GM23338 (cell line): ENCODE results near the gene FLNB. TPM values are rescaled to one million over a fixed set of nuclear protein-coding genes. Genes with fewer than 3 reads are reported as not detected.

Experiments
- ATAC-seq: fragments of 200-7000 bp; cut with Tn5 transposase; 3 replicates; pipeline ENCODE4 v1.9.1; 2020
- DNase-seq: peaks from one replicate; pipeline ENCODE4 v3.0.0-alpha.2; 2015; ENCODE audit warnings: low spot score
- H2AFZ ChIP-seq: fragments of 200-600 bp; sonication (generic); 2 replicates; pipeline ENCODE4 v1.8.0; 2016; ENCODE audit warnings: antibody characterized with exemption, mild to moderate bottlenecking, moderate library complexity
- H3F3A ChIP-seq: fragments of 200-600 bp; sonication (generic); replicated peaks from 2 replicates; pipeline ENCODE4 v1.8.0; 2017; ENCODE audit warnings: antibody characterized with exemption, mixed run types, low read depth
- H3K27ac ChIP-seq: fragments of 200-600 bp; sonication (generic); 2 replicates; pipeline ENCODE4 v1.6.1; 2016; ENCODE audit warnings: low read depth
- H3K27me3 ChIP-seq: fragments of 200-600 bp; sonication (generic); 2 replicates; pipeline ENCODE4 v1.8.0; 2016; ENCODE audit warnings: mild to moderate bottlenecking, mixed run types, moderate library complexity; ENCODE audit not compliant: insufficient read depth
- H3K36me3 ChIP-seq: fragments of 200-600 bp; sonication (generic); 2 replicates; pipeline ENCODE4 v1.8.0; 2016; ENCODE audit warnings: mild to moderate bottlenecking; ENCODE audit not compliant: insufficient read depth
- H3K4me1 ChIP-seq: fragments of 200-600 bp; sonication (generic); 2 replicates; pipeline ENCODE4 v1.8.0; 2016; ENCODE audit warnings: mild to moderate bottlenecking, moderate library complexity; ENCODE audit not compliant: insufficient read depth
- H3K4me2 ChIP-seq: fragments of 200-600 bp; sonication (generic); 2 replicates; pipeline ENCODE4 v1.7.1; 2017; ENCODE audit warnings: mixed run types
- H3K4me3 ChIP-seq: fragments of 200-600 bp; sonication (generic); 2 replicates; pipeline ENCODE4 v1.6.1; 2016; ENCODE audit warnings: mixed run types
- H3K79me2 ChIP-seq: fragments of 200-600 bp; sonication (generic); replicated peaks from 2 replicates; pipeline ENCODE4 v1.8.0; 2017; ENCODE audit warnings: mild to moderate bottlenecking; ENCODE audit not compliant: insufficient read depth
- H3K9me2 ChIP-seq: fragments of 200-600 bp; sonication (generic); 2 replicates; pipeline ENCODE4 v1.8.0; 2017; ENCODE audit not compliant: insufficient read depth
- H4K20me1 ChIP-seq: fragments of 200-600 bp; sonication (generic); replicated peaks from 2 replicates; pipeline ENCODE4 v1.8.0; 2017; ENCODE audit warnings: mild to moderate bottlenecking; ENCODE audit not compliant: insufficient read depth
- H3K27ac Mint-ChIP-seq: 2 replicates; pipeline ENCODE4 v1.8.0; 2020; ENCODE audit warnings: inconsistent platforms, mild to moderate bottlenecking, moderate library complexity, mixed read lengths
- H3K27me3 Mint-ChIP-seq: 3 replicates; pipeline ENCODE4 v1.8.0; 2022; ENCODE audit warnings: low read depth, mild to moderate bottlenecking, moderate library complexity, mixed read lengths, inconsistent platforms; ENCODE audit not compliant: insufficient read depth, poor library complexity
- H3K36me3 Mint-ChIP-seq: 3 replicates; pipeline ENCODE4 v1.8.0; 2021; ENCODE audit warnings: low read depth, mild to moderate bottlenecking, inconsistent platforms, moderate library complexity, mixed read lengths
- H3K4me1 Mint-ChIP-seq: 3 replicates; pipeline ENCODE4 v1.8.0; 2020; ENCODE audit warnings: mild to moderate bottlenecking, inconsistent platforms, mixed read lengths
- H3K4me3 Mint-ChIP-seq: 3 replicates; pipeline ENCODE4 v1.8.0; 2021; ENCODE audit warnings: moderate library complexity, mild to moderate bottlenecking, inconsistent platforms, mixed read lengths
- H3K9me3 Mint-ChIP-seq: 3 replicates; pipeline ENCODE4 v1.8.0; 2020; ENCODE audit warnings: moderate library complexity, mild to moderate bottlenecking, inconsistent platforms, mixed read lengths
- CREB1 ChIP-seq: fragments of 250-450 bp; sonication (Bioruptor Pico); IDR thresholded peaks from 2 replicates; pipeline ENCODE4 v1.5.0; 2020; ENCODE audit warnings: low read depth, mild to moderate bottlenecking, moderate library complexity
- EZH2 ChIP-seq: fragments of 200-600 bp; sonication (generic); IDR thresholded peaks from one replicate; pipeline ENCODE4 v1.8.0; 2017; ENCODE audit warnings: antibody characterized with exemption, mild to moderate bottlenecking, low read depth; ENCODE audit not compliant: unreplicated experiment
- EZH2phosphoT487 ChIP-seq: fragments of 200-600 bp; sonication (generic); IDR thresholded peaks from one replicate; pipeline ENCODE4 v1.8.1; 2018; ENCODE audit warnings: antibody characterized with exemption; ENCODE audit not compliant: unreplicated experiment
- JUNB ChIP-seq: IDR thresholded peaks from one replicate; pipeline ENCODE4 v1.6.1; 2016; ENCODE audit warnings: antibody characterized with exemption; ENCODE audit not compliant: unreplicated experiment
- NANOG ChIP-seq: IDR thresholded peaks from 2 replicates; pipeline ENCODE4 v1.6.1; 2016; ENCODE audit warnings: antibody characterized with exemption, borderline replicate concordance
- POLR2AphosphoS5 ChIP-seq: IDR thresholded peaks from 2 replicates; pipeline ENCODE4 v1.6.1; 2016; ENCODE audit warnings: antibody characterized with exemption, low read depth
- STAT1 ChIP-seq: IDR thresholded peaks from one replicate; pipeline ENCODE4 v1.6.1; 2016; ENCODE audit warnings: antibody characterized with exemption; ENCODE audit not compliant: unreplicated experiment
- ZNF114 ChIP-seq: fragments of 250-450 bp; sonication (Bioruptor Pico); IDR thresholded peaks from 2 replicates; pipeline ENCODE4 v1.5.0; 2020; ENCODE audit warnings: mild to moderate bottlenecking, moderate library complexity
- ZNF331 ChIP-seq: fragments of 250-450 bp; sonication (Bioruptor Pico); IDR thresholded peaks from 2 replicates; pipeline ENCODE4 v1.5.0; 2020; ENCODE audit warnings: low read depth, mild to moderate bottlenecking, moderate library complexity
- polyA plus RNA-seq: library from polyadenylated mRNA; unstranded; fragments of >200 nt; fragmentation: Nextera tagmentation; extraction: Ambion mirVana; gene quantifications from 2 replicates; pipeline ENCODE4 v1.2.1, GENCODE V29; 2016
- total RNA-seq: library from RNA; depleted of rRNA; stranded (reverse); fragments of >200 nt; shearing (Covaris generic); gene quantifications from 2 replicates; pipeline ENCODE4 v1.2.3, GENCODE V29; 2014
- TF ChIP-seq, protein P1 (sequence below): fragments of 250-450 bp; sonication (Bioruptor Pico); IDR thresholded peaks from 2 replicates; pipeline ENCODE4 v1.5.0; 2020; ENCODE audit warnings: mild to moderate bottlenecking, moderate library complexity
- TF ChIP-seq, protein P2 (sequence below), 2 experiments: fragments of 200-600 bp in 1 of 2; sonication (generic) in 1 of 2; conservative IDR thresholded peaks; 2 replicates each; pipeline versions ENCODE4 v1.5.1 to v1.6.1; 2016 to 2017; ENCODE audit warnings: antibody characterized with exemption in 2 of 2, low read depth in 2 of 2, mild to moderate bottlenecking in 2 of 2, moderate library complexity in 1 of 2
- TF ChIP-seq, protein P3 (sequence below): IDR thresholded peaks from one replicate; pipeline ENCODE4 v1.6.1; 2018; ENCODE audit warnings: antibody characterized with exemption; ENCODE audit not compliant: unreplicated experiment
- TF ChIP-seq, protein P4 (sequence below): IDR thresholded peaks from 2 replicates; pipeline ENCODE4 v1.6.1; 2016; ENCODE audit warnings: antibody characterized with exemption

The FLNB gene
- total and polyA plus RNA-seq, 2 experiments from 2014 or later: 39.7 to 179 TPM

DNA sequence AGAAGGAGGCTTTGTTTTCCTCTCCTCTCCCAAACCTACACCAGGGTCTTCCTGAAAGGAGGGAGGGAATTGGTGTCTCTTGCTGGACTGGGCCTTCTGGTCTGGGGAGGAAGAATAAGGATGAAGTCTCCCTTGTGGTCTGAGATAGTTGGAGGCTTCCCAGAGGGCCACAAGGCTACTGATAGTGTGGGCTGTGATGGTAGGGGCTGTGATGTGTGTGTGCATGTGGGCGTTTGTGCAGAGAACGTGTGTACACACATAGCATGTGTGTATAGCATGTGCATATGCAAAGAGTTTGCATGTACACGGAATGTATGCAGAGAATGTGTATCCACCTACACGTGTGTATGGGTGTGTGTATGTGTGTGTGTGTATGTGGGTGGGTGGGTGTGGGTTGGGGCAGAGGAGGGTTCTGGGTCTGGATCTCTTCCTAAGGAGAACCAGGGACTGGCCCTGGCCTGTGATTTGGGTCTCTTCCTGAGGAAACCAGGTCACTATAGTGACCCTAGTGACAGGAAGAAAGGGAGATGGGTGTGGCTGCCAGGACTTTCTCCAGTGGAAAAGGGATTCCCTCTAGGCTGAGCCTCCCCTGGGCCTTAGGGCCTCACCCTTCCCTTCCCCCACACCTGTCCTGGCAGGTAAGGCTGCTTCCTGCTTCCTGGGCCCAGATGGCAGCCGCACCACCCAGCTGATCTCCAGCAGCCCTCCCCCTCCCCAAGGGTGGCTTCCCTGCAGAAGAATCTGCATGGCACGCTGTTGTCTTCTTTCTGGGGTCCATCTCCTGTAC lies 1.7 kb downstream of the FLNB start:
- Histone ChIP-seq H3K4me1 (peaks cover 46% of the 10 kb centered on the region), H2AFZ (no peak overlapping the region), H4K20me1 (peaks cover 26% of the 10 kb centered on the region), H3K27ac (no peak overlapping the region; the same call in 1 of the 2 replicates), H3K4me2 (peak overlapping the region; percentile 96), H3F3A (no peaks in the 10 kb centered on the region), H3K9me2 (no peaks in the 10 kb centered on the region), H3K4me3 (peak overlapping the region; percentile 100), H3K27me3 (no peaks in the 10 kb centered on the region), H3K79me2 (peaks cover 67% of the 10 kb centered on the region), H3K36me3 (no peaks in the 10 kb centered on the region)
- Mint-ChIP-seq H3K9me3 (no peaks in the 10 kb centered on the region), H3K27me3 (peaks cover 7% of the 10 kb centered on the region), H3K27ac (no peak overlapping the region), H3K4me1 (peaks cover 42% of the 10 kb centered on the region), H3K36me3 (no peaks in the 10 kb centered on the region), H3K4me3 (peak overlapping the region; percentile 92)
- DNase-seq (peak; percentile 66), ATAC-seq (peak; percentile 12)
- TF ChIP-seq, protein P1, sequence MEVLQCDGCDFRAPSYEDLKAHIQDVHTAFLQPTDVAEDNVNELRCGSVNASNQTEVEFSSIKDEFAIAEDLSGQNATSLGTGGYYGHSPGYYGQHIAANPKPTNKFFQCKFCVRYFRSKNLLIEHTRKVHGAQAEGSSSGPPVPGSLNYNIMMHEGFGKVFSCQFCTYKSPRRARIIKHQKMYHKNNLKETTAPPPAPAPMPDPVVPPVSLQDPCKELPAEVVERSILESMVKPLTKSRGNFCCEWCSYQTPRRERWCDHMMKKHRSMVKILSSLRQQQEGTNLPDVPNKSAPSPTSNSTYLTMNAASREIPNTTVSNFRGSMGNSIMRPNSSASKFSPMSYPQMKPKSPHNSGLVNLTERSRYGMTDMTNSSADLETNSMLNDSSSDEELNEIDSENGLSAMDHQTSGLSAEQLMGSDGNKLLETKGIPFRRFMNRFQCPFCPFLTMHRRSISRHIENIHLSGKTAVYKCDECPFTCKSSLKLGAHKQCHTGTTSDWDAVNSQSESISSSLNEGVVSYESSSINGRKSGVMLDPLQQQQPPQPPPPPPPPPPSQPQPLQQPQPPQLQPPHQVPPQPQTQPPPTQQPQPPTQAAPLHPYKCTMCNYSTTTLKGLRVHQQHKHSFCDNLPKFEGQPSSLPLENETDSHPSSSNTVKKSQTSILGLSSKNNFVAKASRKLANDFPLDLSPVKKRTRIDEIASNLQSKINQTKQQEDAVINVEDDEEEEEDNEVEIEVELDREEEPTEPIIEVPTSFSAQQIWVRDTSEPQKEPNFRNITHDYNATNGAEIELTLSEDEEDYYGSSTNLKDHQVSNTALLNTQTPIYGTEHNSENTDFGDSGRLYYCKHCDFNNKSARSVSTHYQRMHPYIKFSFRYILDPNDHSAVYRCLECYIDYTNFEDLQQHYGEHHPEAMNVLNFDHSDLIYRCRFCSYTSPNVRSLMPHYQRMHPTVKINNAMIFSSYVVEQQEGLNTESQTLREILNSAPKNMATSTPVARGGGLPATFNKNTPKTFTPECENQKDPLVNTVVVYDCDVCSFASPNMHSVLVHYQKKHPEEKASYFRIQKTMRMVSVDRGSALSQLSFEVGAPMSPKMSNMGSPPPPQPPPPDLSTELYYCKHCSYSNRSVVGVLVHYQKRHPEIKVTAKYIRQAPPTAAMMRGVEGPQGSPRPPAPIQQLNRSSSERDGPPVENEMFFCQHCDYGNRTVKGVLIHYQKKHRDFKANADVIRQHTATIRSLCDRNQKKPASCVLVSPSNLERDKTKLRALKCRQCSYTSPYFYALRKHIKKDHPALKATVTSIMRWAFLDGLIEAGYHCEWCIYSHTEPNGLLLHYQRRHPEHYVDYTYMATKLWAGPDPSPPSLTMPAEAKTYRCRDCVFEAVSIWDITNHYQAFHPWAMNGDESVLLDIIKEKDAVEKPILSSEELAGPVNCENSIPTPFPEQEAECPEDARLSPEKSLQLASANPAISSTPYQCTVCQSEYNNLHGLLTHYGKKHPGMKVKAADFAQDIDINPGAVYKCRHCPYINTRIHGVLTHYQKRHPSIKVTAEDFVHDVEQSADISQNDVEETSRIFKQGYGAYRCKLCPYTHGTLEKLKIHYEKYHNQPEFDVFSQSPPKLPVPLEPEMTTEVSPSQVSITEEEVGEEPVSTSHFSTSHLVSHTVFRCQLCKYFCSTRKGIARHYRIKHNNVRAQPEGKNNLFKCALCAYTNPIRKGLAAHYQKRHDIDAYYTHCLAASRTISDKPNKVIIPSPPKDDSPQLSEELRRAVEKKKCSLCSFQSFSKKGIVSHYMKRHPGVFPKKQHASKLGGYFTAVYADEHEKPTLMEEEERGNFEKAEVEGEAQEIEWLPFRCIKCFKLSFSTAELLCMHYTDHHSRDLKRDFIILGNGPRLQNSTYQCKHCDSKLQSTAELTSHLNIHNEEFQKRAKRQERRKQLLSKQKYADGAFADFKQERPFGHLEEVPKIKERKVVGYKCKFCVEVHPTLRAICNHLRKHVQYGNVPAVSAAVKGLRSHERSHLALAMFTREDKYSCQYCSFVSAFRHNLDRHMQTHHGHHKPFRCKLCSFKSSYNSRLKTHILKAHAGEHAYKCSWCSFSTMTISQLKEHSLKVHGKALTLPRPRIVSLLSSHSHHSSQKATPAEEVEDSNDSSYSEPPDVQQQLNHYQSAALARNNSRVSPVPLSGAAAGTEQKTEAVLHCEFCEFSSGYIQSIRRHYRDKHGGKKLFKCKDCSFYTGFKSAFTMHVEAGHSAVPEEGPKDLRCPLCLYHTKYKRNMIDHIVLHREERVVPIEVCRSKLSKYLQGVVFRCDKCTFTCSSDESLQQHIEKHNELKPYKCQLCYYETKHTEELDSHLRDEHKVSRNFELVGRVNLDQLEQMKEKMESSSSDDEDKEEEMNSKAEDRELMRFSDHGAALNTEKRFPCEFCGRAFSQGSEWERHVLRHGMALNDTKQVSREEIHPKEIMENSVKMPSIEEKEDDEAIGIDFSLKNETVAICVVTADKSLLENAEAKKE (CRISPR knock-in tag): no peak
- TF ChIP-seq POLR2AphosphoS5 (no peak), EZH2 (no peak), NANOG (no peak), JUNB (no peak), ZNF114 (CRISPR knock-in tag) (no peak), EZH2phosphoT487 (no peak), STAT1 (no peak), CREB1 (no peak), ZNF331 (no peak)
- TF ChIP-seq, protein P2, sequence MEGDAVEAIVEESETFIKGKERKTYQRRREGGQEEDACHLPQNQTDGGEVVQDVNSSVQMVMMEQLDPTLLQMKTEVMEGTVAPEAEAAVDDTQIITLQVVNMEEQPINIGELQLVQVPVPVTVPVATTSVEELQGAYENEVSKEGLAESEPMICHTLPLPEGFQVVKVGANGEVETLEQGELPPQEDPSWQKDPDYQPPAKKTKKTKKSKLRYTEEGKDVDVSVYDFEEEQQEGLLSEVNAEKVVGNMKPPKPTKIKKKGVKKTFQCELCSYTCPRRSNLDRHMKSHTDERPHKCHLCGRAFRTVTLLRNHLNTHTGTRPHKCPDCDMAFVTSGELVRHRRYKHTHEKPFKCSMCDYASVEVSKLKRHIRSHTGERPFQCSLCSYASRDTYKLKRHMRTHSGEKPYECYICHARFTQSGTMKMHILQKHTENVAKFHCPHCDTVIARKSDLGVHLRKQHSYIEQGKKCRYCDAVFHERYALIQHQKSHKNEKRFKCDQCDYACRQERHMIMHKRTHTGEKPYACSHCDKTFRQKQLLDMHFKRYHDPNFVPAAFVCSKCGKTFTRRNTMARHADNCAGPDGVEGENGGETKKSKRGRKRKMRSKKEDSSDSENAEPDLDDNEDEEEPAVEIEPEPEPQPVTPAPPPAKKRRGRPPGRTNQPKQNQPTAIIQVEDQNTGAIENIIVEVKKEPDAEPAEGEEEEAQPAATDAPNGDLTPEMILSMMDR (conservative IDR thresholded peaks at IDR 0.05; ENCODE audit: low read depth in 2 of 2): no peak
- TF ChIP-seq, protein P3, sequence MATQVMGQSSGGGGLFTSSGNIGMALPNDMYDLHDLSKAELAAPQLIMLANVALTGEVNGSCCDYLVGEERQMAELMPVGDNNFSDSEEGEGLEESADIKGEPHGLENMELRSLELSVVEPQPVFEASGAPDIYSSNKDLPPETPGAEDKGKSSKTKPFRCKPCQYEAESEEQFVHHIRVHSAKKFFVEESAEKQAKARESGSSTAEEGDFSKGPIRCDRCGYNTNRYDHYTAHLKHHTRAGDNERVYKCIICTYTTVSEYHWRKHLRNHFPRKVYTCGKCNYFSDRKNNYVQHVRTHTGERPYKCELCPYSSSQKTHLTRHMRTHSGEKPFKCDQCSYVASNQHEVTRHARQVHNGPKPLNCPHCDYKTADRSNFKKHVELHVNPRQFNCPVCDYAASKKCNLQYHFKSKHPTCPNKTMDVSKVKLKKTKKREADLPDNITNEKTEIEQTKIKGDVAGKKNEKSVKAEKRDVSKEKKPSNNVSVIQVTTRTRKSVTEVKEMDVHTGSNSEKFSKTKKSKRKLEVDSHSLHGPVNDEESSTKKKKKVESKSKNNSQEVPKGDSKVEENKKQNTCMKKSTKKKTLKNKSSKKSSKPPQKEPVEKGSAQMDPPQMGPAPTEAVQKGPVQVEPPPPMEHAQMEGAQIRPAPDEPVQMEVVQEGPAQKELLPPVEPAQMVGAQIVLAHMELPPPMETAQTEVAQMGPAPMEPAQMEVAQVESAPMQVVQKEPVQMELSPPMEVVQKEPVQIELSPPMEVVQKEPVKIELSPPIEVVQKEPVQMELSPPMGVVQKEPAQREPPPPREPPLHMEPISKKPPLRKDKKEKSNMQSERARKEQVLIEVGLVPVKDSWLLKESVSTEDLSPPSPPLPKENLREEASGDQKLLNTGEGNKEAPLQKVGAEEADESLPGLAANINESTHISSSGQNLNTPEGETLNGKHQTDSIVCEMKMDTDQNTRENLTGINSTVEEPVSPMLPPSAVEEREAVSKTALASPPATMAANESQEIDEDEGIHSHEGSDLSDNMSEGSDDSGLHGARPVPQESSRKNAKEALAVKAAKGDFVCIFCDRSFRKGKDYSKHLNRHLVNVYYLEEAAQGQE: no peak
- TF ChIP-seq, protein P4, sequence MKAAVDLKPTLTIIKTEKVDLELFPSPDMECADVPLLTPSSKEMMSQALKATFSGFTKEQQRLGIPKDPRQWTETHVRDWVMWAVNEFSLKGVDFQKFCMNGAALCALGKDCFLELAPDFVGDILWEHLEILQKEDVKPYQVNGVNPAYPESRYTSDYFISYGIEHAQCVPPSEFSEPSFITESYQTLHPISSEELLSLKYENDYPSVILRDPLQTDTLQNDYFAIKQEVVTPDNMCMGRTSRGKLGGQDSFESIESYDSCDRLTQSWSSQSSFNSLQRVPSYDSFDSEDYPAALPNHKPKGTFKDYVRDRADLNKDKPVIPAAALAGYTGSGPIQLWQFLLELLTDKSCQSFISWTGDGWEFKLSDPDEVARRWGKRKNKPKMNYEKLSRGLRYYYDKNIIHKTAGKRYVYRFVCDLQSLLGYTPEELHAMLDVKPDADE: no peak
